HG03378 (cell line): ENCODE measurements around the gene EYA2.
"Not testable (repeated sequence)": the region's sequence is repeated elsewhere in the genome, so short reads cannot be mapped to it uniquely, and the experiment has no call there.

ENCODE experiments used
- ATAC-seq: cut with Tn5 transposase; IDR thresholded peaks from one replicate; pipeline ENCODE4 v1.9.1; 2021; ENCODE audit warnings: mild to moderate bottlenecking, moderate library complexity; ENCODE audit not compliant: unreplicated experiment

EYA2 gene

GRCh38 chr20:47160240-47160639, 265.6 kb downstream of the EYA2 start:
- ATAC-seq, result no peak

DNA sequence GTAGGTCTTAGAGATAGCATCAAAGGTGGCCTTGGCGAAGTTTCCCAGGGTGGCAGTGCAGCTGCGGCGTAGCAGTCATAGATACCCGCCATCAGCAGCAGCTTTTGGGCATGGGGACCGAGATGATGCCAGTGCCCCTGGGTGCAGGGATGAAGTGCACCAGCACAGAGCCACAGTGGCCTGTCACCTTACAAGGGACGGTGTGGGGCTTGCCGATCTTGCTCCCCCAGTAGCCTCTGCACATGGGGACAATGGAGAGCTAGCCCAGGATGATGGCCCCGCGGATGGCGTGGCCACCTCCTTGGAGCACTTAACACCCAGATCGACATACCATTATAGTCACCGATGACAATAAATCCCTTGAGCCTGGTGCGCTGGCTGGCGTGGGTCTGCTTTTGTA, 266.3 kb downstream of the EYA2 start:
- no peak for ATAC-seq

DNA sequence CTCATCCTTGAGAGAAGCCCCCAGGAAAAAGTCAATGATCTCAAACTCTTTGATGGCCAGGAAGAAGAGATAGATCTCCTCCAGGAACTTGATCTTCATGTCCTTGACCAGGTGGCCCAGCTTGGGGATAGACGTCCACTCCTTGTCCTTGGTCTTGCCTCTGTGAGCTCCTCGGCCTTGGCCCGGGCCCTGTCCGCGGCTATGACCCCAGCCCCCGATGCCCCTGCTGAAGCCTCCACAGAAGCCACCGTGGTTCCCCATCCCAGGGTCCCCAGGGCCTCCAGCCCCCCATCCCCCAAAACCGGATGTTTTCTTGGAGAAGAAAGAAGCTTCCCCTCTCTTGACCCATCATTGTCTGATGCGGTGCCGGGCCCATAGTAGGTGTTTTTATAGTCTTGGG, 266.8 kb downstream of the EYA2 start:
- ATAC-seq, result no peak

DNA sequence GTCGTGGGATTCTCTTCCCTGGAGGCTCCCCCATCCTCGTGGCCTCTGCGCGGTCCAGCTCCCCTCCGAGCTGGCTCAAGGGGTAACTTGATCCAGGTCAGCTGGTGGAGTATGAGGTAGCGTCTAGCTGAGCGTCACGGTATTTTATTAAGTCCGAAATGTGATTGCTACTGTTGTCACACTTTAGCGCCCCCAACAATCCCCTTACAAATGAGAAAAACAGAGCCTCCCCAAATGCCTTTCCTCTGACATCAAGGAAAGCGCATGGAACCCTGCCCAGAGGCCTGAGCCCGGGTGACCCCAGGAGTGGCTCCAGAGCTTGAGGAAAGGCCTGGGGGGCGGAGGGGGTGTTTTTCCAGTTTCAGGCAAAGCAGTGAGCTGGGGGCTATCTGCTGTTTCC, 269.5 kb downstream of the EYA2 start:
- ATAC-seq, result no peak

GRCh38 chr20:47165376-47165865, 270.8 kb downstream of the EYA2 start:
- no peak for ATAC-seq

DNA sequence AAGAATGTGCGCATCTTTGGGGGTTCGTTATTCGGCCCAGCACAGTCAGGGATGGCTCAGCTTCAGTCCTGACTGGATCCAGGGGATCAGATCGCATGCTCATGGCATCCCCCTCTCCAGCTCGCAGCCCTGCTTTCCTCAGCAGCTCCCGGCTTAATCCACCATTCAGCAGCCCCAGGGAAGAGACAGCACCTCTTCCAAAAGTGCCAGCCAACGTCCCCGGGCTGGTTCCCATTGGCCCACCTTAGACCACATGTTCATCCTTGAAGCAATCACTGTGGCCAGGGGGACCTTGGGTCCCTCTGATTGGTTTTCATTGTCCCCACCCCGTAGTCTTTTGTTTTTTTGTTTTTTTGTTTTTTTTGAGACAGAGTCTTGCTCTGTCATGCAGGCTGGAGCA, 273.2 kb downstream of the EYA2 start:
- no peak for ATAC-seq

DNA sequence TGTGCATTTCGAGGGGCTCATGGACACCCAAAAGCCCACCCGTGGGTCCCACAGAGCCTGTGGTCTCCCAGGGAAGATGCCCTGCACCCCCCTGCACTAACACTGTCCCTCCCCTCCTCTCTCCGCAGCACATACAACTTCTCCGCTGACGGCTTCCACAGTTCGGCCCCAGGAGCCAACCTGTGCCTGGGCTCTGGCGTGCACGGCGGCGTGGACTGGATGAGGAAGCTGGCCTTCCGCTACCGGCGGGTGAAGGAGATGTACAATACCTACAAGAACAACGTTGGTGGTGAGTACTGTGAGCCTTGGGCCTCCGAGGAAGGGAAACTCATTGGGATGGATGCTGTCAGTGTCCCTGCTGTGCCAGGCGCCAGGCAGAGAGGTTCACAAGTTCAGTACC, 277.9 kb downstream of the EYA2 start:
- ATAC-seq, result no peak

DNA sequence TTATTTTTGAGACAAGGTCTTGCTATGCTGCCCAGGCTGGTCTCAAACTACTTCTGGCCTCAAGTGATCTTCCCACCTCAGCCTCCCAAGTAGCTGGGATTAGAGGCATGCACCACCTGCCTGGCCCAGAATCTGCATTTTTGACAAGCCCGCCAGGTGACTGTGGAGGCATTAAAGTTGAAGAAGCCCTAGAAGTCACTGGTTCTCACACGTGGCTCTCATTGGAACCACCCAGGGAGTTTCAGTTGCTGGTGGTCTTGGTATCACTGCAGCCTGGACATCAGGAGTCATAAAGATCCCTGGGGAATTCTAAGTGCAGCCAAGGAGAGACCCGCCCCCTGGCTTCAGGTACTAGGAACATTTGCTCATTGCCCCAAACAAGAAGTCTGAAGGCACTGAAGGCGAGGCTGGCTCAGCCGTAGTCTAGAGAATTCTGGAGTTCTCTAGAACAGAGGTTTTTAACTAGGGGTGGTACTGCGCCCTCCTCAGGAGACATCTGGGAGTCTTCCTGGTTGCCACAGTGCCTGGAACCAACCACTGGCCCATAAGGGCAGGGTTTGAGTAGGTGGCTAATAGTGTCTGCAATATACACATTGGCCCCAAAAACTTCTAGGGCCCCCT, 279.1 kb downstream of the EYA2 start:
- ATAC-seq, result no peak

- no peak for ATAC-seq
Observed at GRCh38 chr20:47174456-47175243, 280.0 kb downstream of the EYA2 start.

- ATAC-seq, result no peak
Observed at GRCh38 chr20:47175493-47175892, 280.9 kb downstream of the EYA2 start.

DNA sequence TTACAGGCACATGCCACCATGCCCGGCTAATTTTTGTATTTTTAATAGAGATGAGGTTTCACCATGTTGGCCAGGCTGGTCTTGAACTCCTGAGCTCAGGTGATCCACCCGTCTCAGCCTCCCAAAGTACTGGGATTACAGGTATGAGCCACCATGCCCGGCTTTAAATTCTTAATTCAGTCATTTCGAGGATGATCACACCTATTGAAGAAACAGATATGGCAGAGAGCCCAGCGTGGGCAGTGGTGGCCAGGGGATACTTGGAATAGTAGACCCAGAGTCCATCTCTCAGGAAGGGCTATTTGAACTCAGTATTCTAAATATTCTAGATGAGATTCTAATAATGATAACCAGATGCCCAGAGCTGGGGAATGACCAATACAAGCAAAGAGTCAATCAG, 281.6 kb downstream of the EYA2 start:
- not testable (repeated sequence) for ATAC-seq

GRCh38 chr20:47178277-47178676, 283.6 kb downstream of the EYA2 start:
- ATAC-seq, result no peak

- ATAC-seq, result no peak
Observed at GRCh38 chr20:47178851-47179250, 284.2 kb downstream of the EYA2 start.

GRCh38 chr20:47179267-47179666, 284.6 kb downstream of the EYA2 start:
- no peak for ATAC-seq

DNA sequence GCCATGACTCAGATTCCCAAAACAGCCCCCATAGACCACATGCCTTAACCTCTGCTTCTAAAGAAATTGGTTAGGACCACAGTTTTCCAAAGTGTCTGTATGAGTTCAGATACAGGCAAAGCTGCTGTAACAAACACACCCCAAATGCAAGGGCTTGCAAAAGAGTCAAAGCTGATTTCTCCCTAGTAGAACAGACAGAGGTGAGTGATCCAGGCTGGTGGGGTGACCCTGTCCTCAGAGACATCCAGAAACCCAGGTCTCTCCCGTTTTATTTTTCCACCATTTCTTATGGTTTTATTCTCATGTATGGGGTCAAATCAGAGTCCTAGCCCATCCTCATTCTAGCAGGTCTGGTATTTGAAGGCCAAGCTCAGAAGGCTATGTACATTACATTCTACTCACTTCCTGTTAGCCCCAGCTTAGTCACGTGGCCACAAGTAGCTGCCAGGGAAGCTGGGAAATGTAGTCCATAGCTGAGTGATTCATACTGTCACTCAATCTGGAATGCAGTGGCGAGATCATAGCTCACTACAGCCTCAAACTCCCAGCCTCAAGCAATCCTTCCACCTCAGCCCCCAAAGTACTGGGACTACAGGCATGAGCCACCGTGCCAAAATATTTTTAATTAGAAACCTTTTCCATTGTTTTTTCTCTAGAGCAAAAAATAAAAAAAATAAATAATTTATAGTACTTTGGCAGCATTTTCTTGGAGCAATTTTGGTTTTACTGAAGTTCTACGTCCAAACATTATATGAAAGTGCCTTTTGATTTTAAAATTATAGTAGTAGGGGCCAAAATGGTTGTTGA, 286.6 kb downstream of the EYA2 start:
- no peak for ATAC-seq

DNA sequence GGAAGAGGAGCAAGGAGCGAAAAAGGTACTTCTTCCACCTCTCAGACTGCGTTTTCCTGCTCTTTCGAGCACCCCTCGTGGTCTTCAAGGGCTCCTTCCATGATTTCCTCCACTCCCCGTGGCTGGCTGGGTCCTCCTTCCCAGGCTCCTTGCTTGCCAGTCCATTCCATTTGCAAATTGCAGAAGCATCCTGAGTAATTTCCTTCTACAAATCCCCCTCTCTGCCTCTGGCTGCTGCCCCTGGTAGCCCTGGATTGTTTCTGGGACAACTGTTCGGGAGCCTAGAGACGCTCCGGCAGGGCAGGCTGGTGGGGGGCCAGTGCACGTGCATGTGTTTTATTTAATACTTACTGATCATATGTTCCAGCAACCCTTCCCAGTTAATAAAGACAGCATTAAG, 288.7 kb downstream of the EYA2 start:
- ATAC-seq, result no peak

- ATAC-seq, result no peak
Observed at GRCh38 chr20:47187450-47188195, 293.0 kb downstream of the EYA2 start.

DNA sequence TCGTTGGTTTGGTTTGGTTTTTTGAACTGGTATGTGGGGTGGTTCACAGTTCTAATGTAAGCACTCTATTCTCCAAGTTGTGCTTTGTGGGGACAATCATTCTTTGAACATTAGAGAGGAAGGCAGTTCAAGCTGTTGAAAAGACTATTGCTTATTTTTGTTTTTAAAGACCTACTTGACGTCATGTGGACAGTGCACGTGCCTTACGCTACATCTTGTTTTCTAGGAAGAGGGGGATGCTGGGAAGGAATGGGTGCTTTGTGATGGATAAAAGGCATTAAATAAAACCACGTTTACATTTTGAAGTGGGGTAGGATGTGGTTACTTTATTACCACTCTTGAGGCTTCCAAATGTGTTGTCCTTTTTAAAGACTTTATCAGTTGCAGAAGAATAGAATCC, 293.9 kb downstream of the EYA2 start:
- ATAC-seq, result no peak

DNA sequence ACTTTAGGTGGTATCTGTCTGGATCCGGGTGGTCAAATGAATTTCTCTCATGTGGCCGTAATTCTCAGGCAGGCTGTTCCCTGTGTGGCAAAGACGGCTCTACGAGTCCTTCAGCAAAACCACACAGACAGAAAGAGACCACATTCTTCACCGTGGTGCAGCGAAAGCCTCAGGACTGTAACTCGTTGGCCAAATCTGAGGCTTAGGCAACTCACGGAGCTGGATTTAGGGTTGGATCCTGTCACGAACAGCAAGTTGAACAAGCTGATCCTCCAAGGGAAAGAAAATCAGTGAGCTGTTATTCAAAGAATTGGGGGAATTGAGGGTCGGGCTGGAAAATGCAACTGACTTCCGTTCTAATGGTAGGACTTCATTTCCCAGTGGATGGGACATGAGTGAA, 294.4 kb downstream of the EYA2 start:
- no peak for ATAC-seq

- no peak for ATAC-seq
Observed at GRCh38 chr20:47191074-47191673, 296.5 kb downstream of the EYA2 start.

DNA sequence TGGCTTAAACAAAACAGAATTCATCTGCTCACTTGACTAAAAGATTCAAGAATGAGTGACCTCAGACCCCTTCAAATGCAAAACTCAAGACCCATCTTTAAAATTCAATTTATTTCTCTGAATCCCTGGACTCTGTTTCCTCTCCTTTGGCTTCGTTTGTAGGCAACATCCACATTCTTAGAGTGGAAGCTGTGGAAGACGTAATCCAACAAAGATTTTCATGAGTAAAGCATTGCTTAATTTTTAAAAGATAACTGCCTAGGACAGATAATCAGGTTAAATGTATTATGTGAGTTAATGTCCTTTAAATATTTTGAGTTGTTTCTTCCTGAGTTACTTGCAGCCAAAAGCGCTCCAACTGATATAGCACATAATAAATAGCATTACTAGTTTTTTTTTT, 297.3 kb downstream of the EYA2 start:
- no peak for ATAC-seq
